ENCODE results near the gene FOXO1. TPM values are rescaled to one million over a fixed set of nuclear protein-coding genes. Genes with fewer than 3 reads are reported as not detected.
A peak's percentile ranks its signal among the peaks of the same experiment; 100 is the strongest.

Gene FOXO1
- total and polyA plus RNA-seq, 5 donors: 7.1 to 33.6 (median 21.4) TPM

GRCh38 chr13:40680659-40681323 is 14.3 kb upstream of the FOXO1 start:
- H3K9me3 ChIP-seq (ENCODE audit: control insufficient read depth, low read length): no peaks in the 10 kb centered on the region
- H3K4me3 ChIP-seq (ENCODE audit: low read length): no peak overlapping the region
- ATAC-seq: no peak
- no peaks in the 10 kb centered on the region for H3K27me3 ChIP-seq (ENCODE audit: control insufficient read depth, insufficient read depth)
- no peak overlapping the region for H3K27ac ChIP-seq (ENCODE audit: low read length)
- intact Hi-C loops (cut with DNase I): loop anchor here (5.0 to 10.0 kb wide), 6 partner anchors 613 to 996 kb away; no protein-coding TSS in a partner anchor
- DNase-seq: no peak
- no peaks in the 10 kb centered on the region for H3K4me1 ChIP-seq (ENCODE audit: control insufficient read depth, insufficient read depth, low read length)
- WGBS: 80% methylated on average over 7 of the region's 7 CpGs

- no peak for ATAC-seq
- WGBS: 97% methylated on average over 6 of the region's 6 CpGs
- no peak for DNase-seq
- intact Hi-C loops (cut with DNase I): no loop called here
- no peaks in the 10 kb centered on the region for H3K9me3 ChIP-seq (ENCODE audit: control insufficient read depth, low read length)
- no peak overlapping the region for H3K27ac ChIP-seq (ENCODE audit: low read length)
- no peak overlapping the region for H3K4me3 ChIP-seq (ENCODE audit: low read length)
- H3K4me1 ChIP-seq (ENCODE audit: control insufficient read depth, insufficient read depth, low read length): no peaks in the 10 kb centered on the region
- H3K27me3 ChIP-seq (ENCODE audit: control insufficient read depth, insufficient read depth): no peaks in the 10 kb centered on the region
Observed at GRCh38 chr13:40679480-40679985, 13.1 kb upstream of the FOXO1 start.

- DNase-seq (no peak), ATAC-seq (no peak)
- Histone ChIP-seq H3K9me3 (ENCODE audit: control insufficient read depth, low read length) (no peaks in the 10 kb centered on the region), H3K4me1 (ENCODE audit: control insufficient read depth, insufficient read depth, low read length) (no peaks in the 10 kb centered on the region), H3K4me3 (ENCODE audit: low read length) (no peak overlapping the region), H3K27ac (ENCODE audit: low read length) (no peak overlapping the region), H3K27me3 (ENCODE audit: control insufficient read depth, insufficient read depth) (no peaks in the 10 kb centered on the region)
- intact Hi-C loops (cut with DNase I): no loop called here
- 55% methylated on average over 4 of the region's 4 CpGs for WGBS
Observed at GRCh38 chr13:40677064-40677463, 10.6 kb upstream of the FOXO1 start.

GRCh38 chr13:40676007-40676406 is 9.6 kb upstream of the FOXO1 start:
- no peaks in the 10 kb centered on the region for H3K27me3 ChIP-seq (ENCODE audit: control insufficient read depth, insufficient read depth)
- 65% methylated on average over 2 of the region's 2 CpGs for WGBS
- no peak overlapping the region for H3K4me3 ChIP-seq (ENCODE audit: low read length)
- no peak for DNase-seq
- no peak for ATAC-seq
- intact Hi-C loops (cut with DNase I): no loop called here
- no peak overlapping the region for H3K27ac ChIP-seq (ENCODE audit: low read length)
- no peaks in the 10 kb centered on the region for H3K9me3 ChIP-seq (ENCODE audit: control insufficient read depth, low read length)
- no peaks in the 10 kb centered on the region for H3K4me1 ChIP-seq (ENCODE audit: control insufficient read depth, insufficient read depth, low read length)

- ATAC-seq (no peak), DNase-seq (no peak)
- H3K27ac ChIP-seq (ENCODE audit: low read length): no peak overlapping the region
- intact Hi-C loops (cut with DNase I): no loop called here
- H3K4me3 ChIP-seq (ENCODE audit: low read length): no peak overlapping the region
- H3K4me1 ChIP-seq (ENCODE audit: control insufficient read depth, insufficient read depth, low read length): no peaks in the 10 kb centered on the region
- no peaks in the 10 kb centered on the region for H3K9me3 ChIP-seq (ENCODE audit: control insufficient read depth, low read length)
- H3K27me3 ChIP-seq (ENCODE audit: control insufficient read depth, insufficient read depth): no peaks in the 10 kb centered on the region
Observed at GRCh38 chr13:40673414-40673813, 7.0 kb upstream of the FOXO1 start.

GRCh38 chr13:40672765-40673397 is 6.4 kb upstream of the FOXO1 start:
- 75% methylated on average over 4 of the region's 4 CpGs for WGBS
- no peak for DNase-seq
- Histone ChIP-seq H3K9me3 (ENCODE audit: control insufficient read depth, low read length) (no peaks in the 10 kb centered on the region), H3K4me1 (ENCODE audit: control insufficient read depth, insufficient read depth, low read length) (no peaks in the 10 kb centered on the region), H3K27ac (ENCODE audit: low read length) (no peak overlapping the region), H3K4me3 (ENCODE audit: low read length) (no peak overlapping the region), H3K27me3 (ENCODE audit: control insufficient read depth, insufficient read depth) (no peaks in the 10 kb centered on the region)
- ATAC-seq: no peak
- intact Hi-C loops (cut with DNase I): no loop called here

- no peaks in the 10 kb centered on the region for H3K27me3 ChIP-seq (ENCODE audit: control insufficient read depth, insufficient read depth)
- intact Hi-C loops (cut with DNase I): no loop called here
- H3K4me1 ChIP-seq (ENCODE audit: control insufficient read depth, insufficient read depth, low read length): no peaks in the 10 kb centered on the region
- no peak overlapping the region for H3K27ac ChIP-seq (ENCODE audit: low read length)
- WGBS: 58% methylated on average over 1 of the region's 1 CpG
- H3K4me3 ChIP-seq (ENCODE audit: low read length): no peak overlapping the region
- no peak for DNase-seq
- peak in 1 of 2 donors; percentile 39 for ATAC-seq
- H3K9me3 ChIP-seq (ENCODE audit: control insufficient read depth, low read length): no peaks in the 10 kb centered on the region
Observed at GRCh38 chr13:40671956-40672764, 5.7 kb upstream of the FOXO1 start.

- no peak overlapping the region for H3K4me3 ChIP-seq (ENCODE audit: low read length)
- H3K27me3 ChIP-seq (ENCODE audit: control insufficient read depth, insufficient read depth): no peaks in the 10 kb centered on the region
- no peaks in the 10 kb centered on the region for H3K4me1 ChIP-seq (ENCODE audit: control insufficient read depth, insufficient read depth, low read length)
- H3K27ac ChIP-seq (ENCODE audit: low read length): no peak overlapping the region
- intact Hi-C loops (cut with DNase I): no loop called here
- H3K9me3 ChIP-seq (ENCODE audit: control insufficient read depth, low read length): no peaks in the 10 kb centered on the region
- WGBS: 87% methylated on average over 2 of the region's 2 CpGs
- DNase-seq: no peak
- ATAC-seq: no peak
Observed at GRCh38 chr13:40670307-40670706, 3.9 kb upstream of the FOXO1 start.

GRCh38 chr13:40668335-40668734 is 1.9 kb upstream of the FOXO1 start:
- 30% methylated on average over 11 of the region's 11 CpGs for WGBS
- Histone ChIP-seq H3K27me3 (ENCODE audit: control insufficient read depth, insufficient read depth) (no peaks in the 10 kb centered on the region), H3K27ac (ENCODE audit: low read length) (no peak overlapping the region), H3K4me3 (ENCODE audit: low read length) (no peak overlapping the region), H3K4me1 (ENCODE audit: control insufficient read depth, insufficient read depth, low read length) (no peaks in the 10 kb centered on the region), H3K9me3 (ENCODE audit: control insufficient read depth, low read length) (no peaks in the 10 kb centered on the region)
- intact Hi-C loops (cut with DNase I): loop anchor here in 3 of 4 donors (5.0 to 10.0 kb wide), 6 partner anchors 84 to 264 kb away; no protein-coding TSS in a partner anchor
- peak; percentile 8 to 41 for ATAC-seq
- peak; percentile 59 to 83 (median 72) for DNase-seq

- intact Hi-C loops (cut with DNase I): loop anchor here in 3 of 4 donors (5.0 to 10.0 kb wide), 6 partner anchors 83 to 263 kb away; no protein-coding TSS in a partner anchor
- Histone ChIP-seq H3K27me3 (ENCODE audit: control insufficient read depth, insufficient read depth) (no peaks in the 10 kb centered on the region), H3K9me3 (ENCODE audit: control insufficient read depth, low read length) (no peaks in the 10 kb centered on the region), H3K27ac (ENCODE audit: low read length) (peak overlapping the region; percentile 91), H3K4me1 (ENCODE audit: control insufficient read depth, insufficient read depth, low read length) (no peaks in the 10 kb centered on the region), H3K4me3 (ENCODE audit: low read length) (peak overlapping the region; percentile 57)
- ATAC-seq: no peak
- DNase-seq: peak in 2 of 3 donors; percentile 36 to 62
- 21% methylated on average over 5 of the region's 5 CpGs for WGBS
Observed at GRCh38 chr13:40667622-40667978, 1.2 kb upstream of the FOXO1 start.

Measured in right cardiac atrium (tissue), 5 donors.